Muscle layer of colon (tissue), 2 donors: ENCODE data around the gene LMOD3.

Experiments used
- H3K27ac ChIP-seq: one replicate; pipeline ENCODE4 v1.7.0; 2013; ENCODE audit warnings: low read depth, mild to moderate bottlenecking, low read length, moderate library complexity
- H3K27me3 ChIP-seq, 2 donors: one replicate each; pipeline ENCODE4 v1.7.0; 2013; ENCODE audit warnings: low read length in 2 of 2, mild to moderate bottlenecking in 2 of 2; ENCODE audit not compliant: insufficient read depth in 2 of 2, control insufficient read depth in 1 of 2
- H3K36me3 ChIP-seq: one replicate; pipeline ENCODE4 v1.7.0; 2013; ENCODE audit warnings: mild to moderate bottlenecking, low read length; ENCODE audit not compliant: insufficient read depth
- H3K4me1 ChIP-seq: one replicate; pipeline ENCODE4 v1.7.0; 2013; ENCODE audit warnings: mild to moderate bottlenecking, low read length; ENCODE audit not compliant: insufficient read depth
- H3K4me3 ChIP-seq, 2 donors: one replicate each; pipeline ENCODE4 v1.7.0; 2013; ENCODE audit warnings: low read length in 2 of 2, low read depth in 1 of 2, mild to moderate bottlenecking in 1 of 2, moderate library complexity in 1 of 2
- H3K9ac ChIP-seq: one replicate; pipeline ENCODE4 v1.7.0; 2013; ENCODE audit warnings: low read length
- H3K9me3 ChIP-seq: one replicate; pipeline ENCODE4 v1.7.0; 2013; ENCODE audit warnings: mild to moderate bottlenecking, low read length
- donor health status: abdominal sarcoma.
- donor health status: Adenocarcinoma of cecum.

LMOD3 gene

GRCh38 chr3:69144631-69145245 is 22.3 kb upstream of the LMOD3 start:
- Histone ChIP-seq H3K9me3 (no peaks in the 10 kb centered on the region), H3K9ac (no peak overlapping the region)

GRCh38 chr3:69143612-69144011 is 21.2 kb upstream of the LMOD3 start:
- Histone ChIP-seq H3K4me3 (no peak overlapping the region), H3K9me3 (no peaks in the 10 kb centered on the region), H3K27ac (no peak overlapping the region), H3K27me3 (no peaks in the 10 kb centered on the region), H3K4me1 (no peaks in the 10 kb centered on the region), H3K36me3 (no peaks in the 10 kb centered on the region), H3K9ac (no peak overlapping the region)

More at GRCh38 chr3:69144631-69145245, 22.3 kb upstream of the LMOD3 start:
- H3K27me3 ChIP-seq, result no peaks in the 10 kb centered on the region
- H3K4me1 ChIP-seq, result no peaks in the 10 kb centered on the region
- H3K27ac ChIP-seq, result no peak overlapping the region
- H3K4me3 ChIP-seq, result no peak overlapping the region
- no peaks in the 10 kb centered on the region for H3K36me3 ChIP-seq

GRCh38 chr3:69142797-69143454 is 20.5 kb upstream of the LMOD3 start:
- Histone ChIP-seq H3K27ac (no peak overlapping the region), H3K4me3 (no peak overlapping the region), H3K9ac (no peak overlapping the region), H3K36me3 (no peaks in the 10 kb centered on the region), H3K9me3 (no peaks in the 10 kb centered on the region), H3K27me3 (no peaks in the 10 kb centered on the region), H3K4me1 (no peaks in the 10 kb centered on the region)

GRCh38 chr3:69142090-69142489 is 19.7 kb upstream of the LMOD3 start:
- H3K9me3 ChIP-seq, result no peaks in the 10 kb centered on the region
- H3K27me3 ChIP-seq, result no peaks in the 10 kb centered on the region
- no peaks in the 10 kb centered on the region for H3K4me1 ChIP-seq
- no peak overlapping the region for H3K9ac ChIP-seq
- no peaks in the 10 kb centered on the region for H3K36me3 ChIP-seq
- no peak overlapping the region for H3K4me3 ChIP-seq
- no peak overlapping the region for H3K27ac ChIP-seq

GRCh38 chr3:69141313-69141712 is 18.9 kb upstream of the LMOD3 start:
- H3K4me1 ChIP-seq, result no peaks in the 10 kb centered on the region
- H3K9ac ChIP-seq, result no peak overlapping the region
- H3K27ac ChIP-seq, result no peak overlapping the region
- H3K9me3 ChIP-seq, result no peaks in the 10 kb centered on the region
- H3K4me3 ChIP-seq, result no peak overlapping the region
- no peaks in the 10 kb centered on the region for H3K27me3 ChIP-seq
- no peaks in the 10 kb centered on the region for H3K36me3 ChIP-seq

GRCh38 chr3:69137412-69137811 is 15.0 kb upstream of the LMOD3 start:
- Histone ChIP-seq H3K4me1 (no peaks in the 10 kb centered on the region), H3K36me3 (no peaks in the 10 kb centered on the region), H3K27me3 (no peaks in the 10 kb centered on the region), H3K4me3 (no peak overlapping the region), H3K27ac (no peak overlapping the region), H3K9me3 (no peaks in the 10 kb centered on the region), H3K9ac (no peak overlapping the region)

GRCh38 chr3:69137005-69137404 is 14.6 kb upstream of the LMOD3 start:
- no peaks in the 10 kb centered on the region for H3K36me3 ChIP-seq
- H3K27me3 ChIP-seq, result no peaks in the 10 kb centered on the region
- no peaks in the 10 kb centered on the region for H3K9me3 ChIP-seq
- no peak overlapping the region for H3K4me3 ChIP-seq
- H3K27ac ChIP-seq, result no peak overlapping the region
- no peaks in the 10 kb centered on the region for H3K4me1 ChIP-seq
- H3K9ac ChIP-seq, result no peak overlapping the region

GRCh38 chr3:69130689-69131088 is 8.3 kb upstream of the LMOD3 start:
- H3K9ac ChIP-seq, result no peak overlapping the region
- H3K4me1 ChIP-seq, result no peaks in the 10 kb centered on the region
- H3K4me3 ChIP-seq, result no peak overlapping the region
- H3K9me3 ChIP-seq, result no peaks in the 10 kb centered on the region
- no peaks in the 10 kb centered on the region for H3K36me3 ChIP-seq
- H3K27me3 ChIP-seq, result no peaks in the 10 kb centered on the region
- H3K27ac ChIP-seq, result no peak overlapping the region

- Histone ChIP-seq H3K4me1 (no peaks in the 10 kb centered on the region), H3K27ac (no peak overlapping the region), H3K9me3 (no peaks in the 10 kb centered on the region), H3K27me3 (no peaks in the 10 kb centered on the region), H3K9ac (no peak overlapping the region), H3K4me3 (no peak overlapping the region), H3K36me3 (no peaks in the 10 kb centered on the region)
Observed at GRCh38 chr3:69129531-69129930, 7.1 kb upstream of the LMOD3 start.

- Histone ChIP-seq H3K9me3 (no peaks in the 10 kb centered on the region), H3K27me3 (no peaks in the 10 kb centered on the region), H3K4me3 (no peak overlapping the region), H3K36me3 (no peaks in the 10 kb centered on the region), H3K4me1 (no peaks in the 10 kb centered on the region), H3K9ac (no peak overlapping the region), H3K27ac (no peak overlapping the region)
Observed at GRCh38 chr3:69128509-69128908, 6.1 kb upstream of the LMOD3 start.

- H3K27ac ChIP-seq, result no peak overlapping the region
- no peaks in the 10 kb centered on the region for H3K9me3 ChIP-seq
- H3K4me1 ChIP-seq, result no peaks in the 10 kb centered on the region
- no peaks in the 10 kb centered on the region for H3K27me3 ChIP-seq
- no peak overlapping the region for H3K4me3 ChIP-seq
- no peaks in the 10 kb centered on the region for H3K36me3 ChIP-seq
- H3K9ac ChIP-seq, result no peak overlapping the region
Observed at GRCh38 chr3:69126999-69127398, 4.6 kb upstream of the LMOD3 start.

- Histone ChIP-seq H3K27me3 (no peaks in the 10 kb centered on the region), H3K9me3 (no peaks in the 10 kb centered on the region), H3K36me3 (no peaks in the 10 kb centered on the region), H3K27ac (no peak overlapping the region), H3K9ac (no peak overlapping the region), H3K4me3 (no peak overlapping the region), H3K4me1 (no peaks in the 10 kb centered on the region)
Observed at GRCh38 chr3:69126216-69126615, 3.8 kb upstream of the LMOD3 start.
